SKM-1 (cell line): ENCODE data around the gene ELAVL3.
"Not testable (repeated sequence)": the region's sequence is repeated elsewhere in the genome, so short reads cannot be mapped to it uniquely, and the experiment has no call there.

Experiments used
- DNase-seq: peaks from one replicate; lab custom pipeline; 2025; ENCODE audit not compliant: unreplicated experiment; lab: John Stamatoyannopoulos, UW

Gene ELAVL3

DNA sequence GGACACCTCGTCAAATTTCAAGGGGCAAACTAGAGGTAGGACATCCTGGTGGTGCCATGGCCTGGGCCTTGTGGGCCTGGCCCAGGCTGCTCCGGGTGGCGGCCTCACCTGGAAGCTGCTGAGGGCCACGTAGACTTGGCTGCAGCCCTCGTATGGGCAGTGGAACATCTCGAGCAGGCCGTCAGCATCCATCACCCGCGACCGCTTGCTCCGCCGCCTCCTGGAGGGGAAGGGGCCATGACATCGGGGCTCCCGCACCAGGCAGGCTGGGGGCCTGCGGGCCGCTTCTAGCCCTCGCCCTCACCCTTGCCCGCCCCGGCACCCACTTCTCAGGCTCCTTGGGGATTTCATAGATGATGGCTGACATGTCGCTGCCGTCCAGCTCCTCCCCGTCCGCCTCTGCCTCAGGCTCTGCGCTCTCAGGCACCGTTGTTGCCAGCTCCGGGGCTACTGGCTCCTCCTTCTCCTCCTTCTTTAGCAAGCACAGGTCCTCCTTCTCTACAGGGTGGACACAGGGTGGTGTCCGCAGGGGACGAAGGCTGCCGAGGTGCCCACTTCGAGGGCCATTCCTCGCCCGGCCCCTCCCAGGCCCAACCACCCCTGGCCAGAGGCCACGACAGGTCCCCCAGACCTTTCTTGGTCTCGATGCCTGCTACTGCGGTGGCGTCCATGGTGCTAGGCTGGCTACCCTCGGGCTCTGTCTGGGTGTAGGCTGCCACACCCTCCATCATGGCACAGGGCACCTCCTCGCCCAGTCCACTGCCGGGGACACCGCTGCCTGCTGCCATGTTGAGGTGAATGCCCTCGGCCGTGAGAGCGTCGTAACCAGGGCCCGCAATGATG, 6.0 kb upstream of the ELAVL3 start:
- DNase-seq = no peak

DNA sequence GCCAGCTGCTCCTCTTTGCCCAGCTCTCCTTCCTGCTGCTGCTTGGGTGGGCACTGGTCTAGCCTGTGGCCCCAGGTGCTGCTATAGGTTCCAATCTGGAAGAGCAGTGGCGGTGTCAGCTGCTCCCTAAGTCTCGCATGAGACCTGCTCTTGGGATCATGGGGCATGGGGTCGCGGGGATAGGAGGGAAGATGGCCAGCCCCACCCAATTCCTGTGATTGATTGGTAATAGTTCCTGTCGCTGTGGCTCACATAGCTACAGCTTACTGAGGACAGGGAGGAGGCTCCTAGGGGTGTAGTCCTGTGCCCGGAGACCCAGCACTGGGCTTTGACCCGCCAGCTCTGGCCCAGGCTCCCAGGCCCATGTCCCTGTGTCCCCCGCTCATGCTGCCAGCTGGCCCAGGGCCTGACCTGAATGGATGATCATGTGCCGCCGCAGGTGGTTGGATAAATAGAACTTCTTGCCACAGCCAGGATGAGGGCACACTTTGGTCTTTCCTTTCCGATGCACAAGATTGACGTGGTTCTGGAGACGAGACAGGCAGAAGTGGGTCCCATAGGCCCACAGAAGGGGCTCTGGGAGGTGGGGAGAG, 4.5 kb upstream of the ELAVL3 start:
- no peak for DNase-seq

DNA sequence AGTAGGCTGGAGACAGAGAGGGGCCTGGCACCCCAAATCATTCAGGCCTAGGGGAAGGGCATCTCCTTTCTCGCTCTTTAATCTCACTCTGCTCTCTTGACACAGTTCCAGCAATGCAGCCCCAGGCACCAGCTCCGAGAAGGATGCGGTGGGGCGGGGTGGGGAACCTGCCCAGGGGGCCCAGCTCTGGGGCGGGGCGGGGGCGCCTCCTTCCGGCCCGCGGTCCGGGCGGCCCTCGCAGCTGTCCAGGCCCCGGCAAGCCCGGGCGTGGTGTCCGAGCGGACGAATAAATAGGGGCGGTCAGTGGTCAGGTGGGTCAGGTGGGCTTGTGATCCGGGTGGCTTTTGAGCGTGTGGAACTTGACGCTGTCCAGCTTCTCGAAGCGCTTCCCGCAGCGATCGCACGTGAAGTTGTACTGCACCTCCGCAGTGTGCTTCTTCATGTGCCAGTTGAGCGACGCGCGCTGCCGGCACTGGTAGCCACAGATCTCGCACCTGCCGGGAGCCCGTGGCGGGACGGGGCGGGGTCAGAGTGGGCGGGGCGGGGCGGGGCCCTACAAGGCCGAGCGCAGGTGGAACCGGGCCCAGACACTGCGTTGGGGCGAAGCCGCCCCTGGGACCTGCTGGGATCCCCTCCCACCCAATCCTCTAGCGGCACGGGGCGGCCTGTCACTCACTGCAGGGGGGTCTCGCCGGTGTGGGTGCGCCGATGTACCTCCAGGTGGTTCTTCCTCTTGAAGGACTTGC, 2.7 kb upstream of the ELAVL3 start:
- no peak for DNase-seq

DNA sequence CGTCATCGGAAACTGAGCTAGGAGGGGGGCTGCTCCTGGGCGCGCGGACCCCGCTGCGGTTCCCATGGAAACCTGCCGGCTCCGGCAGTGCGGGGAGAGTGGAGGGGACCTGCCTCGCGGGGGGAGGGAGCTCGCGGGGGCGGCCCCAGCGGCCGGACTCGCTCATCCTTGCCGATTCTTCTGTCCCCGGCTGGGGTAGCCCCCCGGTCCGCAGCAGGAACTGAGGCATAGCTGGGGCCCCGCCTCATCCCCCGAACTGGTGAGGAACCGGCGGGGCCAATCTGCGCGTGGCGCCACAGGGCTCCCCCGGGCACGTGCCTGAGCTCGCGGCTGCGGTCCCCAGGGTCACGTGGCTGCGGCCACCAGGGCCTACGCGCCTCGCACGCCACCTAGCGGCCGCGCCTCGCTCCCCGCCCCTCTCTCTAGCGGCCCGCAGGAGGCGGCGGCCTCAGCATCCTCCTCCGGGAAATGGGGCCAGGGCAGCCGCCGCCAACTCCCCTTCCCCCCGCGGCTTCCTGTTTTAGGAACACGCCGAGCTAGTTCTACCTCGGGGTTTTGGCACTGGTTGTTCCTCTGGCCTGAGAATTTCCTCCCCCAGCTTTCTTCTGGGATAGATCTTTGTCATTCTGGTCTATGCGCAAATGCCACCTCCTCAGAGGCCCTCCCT, 1.7 kb upstream of the ELAVL3 start:
- DNase-seq = peak; percentile 79

DNA sequence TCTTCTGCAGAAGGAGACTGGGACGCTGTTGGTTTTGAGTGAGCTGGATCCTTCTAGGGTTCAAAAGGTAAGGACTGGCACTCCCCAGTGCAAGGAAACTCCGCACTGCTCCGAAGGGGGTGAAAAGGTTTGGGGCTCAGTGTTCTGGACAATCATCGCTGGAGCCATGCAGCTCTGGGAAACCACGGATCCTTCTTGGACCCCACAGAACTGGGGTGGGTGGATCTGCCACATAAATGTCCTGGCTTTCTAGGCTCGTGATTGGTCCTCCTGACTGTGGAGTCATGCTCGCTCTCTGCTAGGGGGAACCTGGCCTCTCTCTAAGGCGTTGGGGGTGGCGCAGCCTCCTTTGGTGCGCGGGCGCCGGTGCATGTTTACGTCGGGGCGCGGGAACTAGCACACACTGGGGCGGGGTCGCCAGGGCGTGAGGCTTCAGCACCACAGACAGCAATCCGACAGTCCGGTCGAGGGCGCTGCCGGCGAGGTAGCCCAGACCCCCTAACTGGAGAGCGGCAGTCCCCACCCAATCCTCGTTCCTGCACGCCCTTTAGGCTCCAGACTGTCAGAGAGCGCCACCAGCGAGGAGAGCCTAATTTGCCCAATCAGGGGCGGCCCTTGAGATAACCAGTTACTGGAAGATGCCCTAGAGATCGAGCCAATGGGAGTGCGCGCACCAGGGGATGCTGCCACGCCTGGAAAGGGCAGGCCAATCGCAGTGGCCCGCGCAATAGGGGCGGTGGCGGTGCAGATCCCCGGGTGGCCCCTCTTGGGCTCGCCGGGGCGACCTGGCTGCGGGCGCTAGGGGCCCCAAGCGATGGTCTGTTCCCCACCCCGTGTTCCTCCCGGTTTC, 913 bp upstream of the ELAVL3 start:
- DNase-seq = peak; percentile 53

DNA sequence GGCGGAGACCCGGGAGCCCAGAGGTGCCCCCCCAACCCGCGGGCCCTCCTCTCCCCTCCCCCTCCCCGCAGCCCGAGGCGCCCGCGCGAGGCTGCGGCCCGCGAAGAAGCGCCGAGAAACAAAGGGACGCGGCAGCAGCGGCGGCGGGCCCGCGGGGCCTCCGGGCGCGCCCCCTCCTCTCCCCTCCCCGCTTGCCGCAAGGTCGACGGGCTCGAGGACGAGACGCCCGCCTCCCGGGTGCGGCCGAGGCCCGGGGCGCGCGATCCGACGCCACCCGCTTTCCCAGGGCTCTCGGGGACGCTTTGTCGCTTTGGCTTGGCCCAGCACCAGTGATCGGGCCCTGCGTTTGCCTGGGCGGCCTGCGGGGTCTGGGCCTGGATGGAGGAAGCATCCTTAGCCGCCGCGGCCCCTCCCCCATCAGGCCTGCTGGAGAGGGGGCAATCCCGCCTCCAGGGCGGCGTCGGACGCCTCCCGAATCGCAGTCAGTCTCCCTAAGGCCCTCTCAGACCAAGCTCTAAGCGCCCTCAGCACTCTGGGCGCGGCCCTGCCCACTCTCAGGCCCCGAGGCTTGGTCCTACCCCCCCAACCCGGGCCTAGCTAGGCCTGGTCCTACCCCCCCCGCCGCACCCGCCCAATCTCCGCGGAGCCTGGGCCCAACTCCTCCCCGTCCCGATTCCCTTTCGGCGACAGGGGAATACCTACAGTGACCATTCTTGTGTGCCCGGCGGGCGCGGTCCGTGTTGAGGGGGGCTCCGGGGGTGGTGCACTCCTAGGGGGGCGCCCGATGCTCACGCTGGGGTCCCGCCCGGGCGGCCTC, 740 bp downstream of the ELAVL3 start:
- no peak for DNase-seq

DNA sequence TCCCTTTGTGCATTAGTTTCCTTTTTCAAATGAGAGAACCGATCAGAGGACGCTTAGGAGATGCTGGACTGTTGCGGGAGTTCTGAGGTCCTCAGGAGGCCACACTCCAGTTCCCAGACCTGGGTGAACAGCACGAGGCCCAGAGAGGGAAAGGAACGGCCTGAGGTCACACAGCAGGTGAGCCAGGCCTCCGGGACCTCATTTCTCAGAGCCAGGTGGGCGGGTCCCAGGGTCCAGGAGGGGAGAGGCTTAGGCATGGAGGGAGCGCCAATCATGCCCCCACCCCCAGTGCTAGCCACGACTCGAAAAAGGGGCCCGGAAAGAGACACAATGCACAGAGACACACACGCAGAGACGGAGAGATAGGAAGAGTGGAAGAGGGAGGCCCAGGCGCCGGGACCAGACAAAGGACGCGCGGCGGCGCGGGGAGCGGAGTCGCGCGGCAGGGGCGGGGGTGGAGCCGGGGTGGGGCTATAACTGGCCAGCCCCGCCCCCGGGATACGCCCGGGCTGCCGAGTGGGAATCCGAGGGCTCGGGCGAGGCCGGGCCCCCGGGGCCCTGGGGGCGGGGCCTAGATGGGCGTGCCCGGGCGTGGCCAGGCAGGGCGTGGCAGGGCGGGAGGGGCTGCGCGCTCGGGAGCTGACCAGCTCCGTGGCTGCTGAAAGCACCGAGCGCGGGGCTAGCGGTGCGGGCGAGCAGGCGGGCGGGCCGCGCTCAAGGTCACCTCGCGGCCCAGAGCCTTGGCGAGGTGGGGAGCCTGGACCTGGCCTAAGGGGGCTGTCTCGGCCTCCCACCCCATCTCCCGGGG, 1.6 kb downstream of the ELAVL3 start:
- DNase-seq = no peak

DNA sequence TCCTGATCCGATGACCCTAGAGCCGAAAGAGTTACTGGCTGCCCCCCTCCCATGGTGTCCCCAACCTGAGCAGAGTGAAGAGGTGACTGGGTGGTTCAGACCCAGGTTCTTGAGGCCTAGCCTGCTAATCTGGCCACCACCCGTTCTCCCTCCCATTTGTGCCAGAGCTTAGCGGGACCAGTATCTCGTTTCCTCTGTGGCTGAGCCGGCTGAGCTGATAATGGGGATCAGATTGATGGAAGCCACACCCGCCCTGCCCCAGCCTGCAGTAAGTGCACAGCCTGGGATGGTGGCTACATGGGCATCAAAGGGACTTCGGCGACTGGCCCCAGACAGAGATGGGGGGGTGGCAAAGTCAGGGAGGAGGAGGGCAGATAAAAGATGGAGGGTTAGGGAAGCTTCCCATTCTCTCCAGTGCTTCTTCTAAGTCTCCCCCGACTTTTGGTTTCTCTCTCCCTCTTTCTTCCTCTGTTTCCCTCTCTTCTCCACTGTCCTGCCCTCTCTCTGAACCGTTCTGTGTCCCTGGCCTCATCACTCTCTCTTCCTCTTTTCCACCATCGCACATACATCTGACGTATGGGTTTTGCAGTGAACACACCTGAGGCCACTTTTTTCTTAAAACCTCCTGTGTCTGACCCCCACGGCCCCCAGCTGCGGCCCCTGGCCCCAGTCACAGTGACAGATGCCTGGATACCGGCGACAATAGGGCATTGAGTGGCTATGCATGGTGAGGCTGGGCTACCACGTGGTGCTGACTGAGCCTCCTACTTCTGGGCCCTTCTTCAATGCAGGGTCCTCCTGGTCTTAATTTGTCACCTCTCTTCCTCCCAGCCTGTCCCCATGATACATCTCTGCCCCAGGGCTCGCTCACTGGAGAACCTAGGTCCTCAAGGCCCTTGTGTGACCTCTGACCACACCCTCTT, 2.4 kb downstream of the ELAVL3 start:
- no peak for DNase-seq

DNA sequence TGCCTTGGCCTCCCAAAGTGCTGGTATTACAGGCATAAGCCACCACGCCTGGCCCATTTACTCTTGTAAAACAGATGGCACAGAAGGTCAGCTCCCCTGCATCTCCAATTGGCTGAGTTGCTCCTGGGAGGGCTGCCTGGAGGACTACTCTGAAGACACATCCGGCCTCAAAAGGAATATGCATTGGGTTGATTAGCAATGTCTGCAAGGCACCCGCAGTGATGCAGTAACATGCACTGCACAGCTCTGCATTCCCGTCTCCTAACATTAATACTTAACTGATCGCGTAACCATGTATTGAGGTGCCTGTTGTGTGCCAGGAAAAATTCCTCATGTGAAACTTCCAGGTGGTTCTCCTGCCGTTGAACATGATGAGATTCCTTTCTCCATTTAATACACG, 5.0 kb downstream of the ELAVL3 start:
- no peak for DNase-seq

DNA sequence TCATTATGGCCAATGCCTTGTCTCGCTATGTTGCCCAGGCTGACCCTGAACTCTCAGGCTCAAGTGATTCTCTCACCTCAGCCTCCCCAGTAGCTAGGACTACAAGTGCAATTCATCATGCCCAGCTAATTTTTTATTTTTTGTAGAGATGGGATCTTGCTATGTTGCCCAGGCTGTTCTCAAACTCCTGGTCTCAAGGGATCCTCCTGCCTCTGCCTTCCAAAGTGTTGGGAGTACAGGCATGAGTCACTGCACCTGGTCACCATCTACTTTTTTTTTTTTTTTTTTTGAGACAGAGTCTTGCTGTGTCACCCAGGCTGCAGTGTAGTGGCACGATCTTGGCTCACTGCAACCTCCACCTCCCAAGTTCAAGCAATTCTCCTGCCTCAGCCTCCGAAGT, 5.5 kb downstream of the ELAVL3 start:
- DNase-seq = not testable (repeated sequence)

DNA sequence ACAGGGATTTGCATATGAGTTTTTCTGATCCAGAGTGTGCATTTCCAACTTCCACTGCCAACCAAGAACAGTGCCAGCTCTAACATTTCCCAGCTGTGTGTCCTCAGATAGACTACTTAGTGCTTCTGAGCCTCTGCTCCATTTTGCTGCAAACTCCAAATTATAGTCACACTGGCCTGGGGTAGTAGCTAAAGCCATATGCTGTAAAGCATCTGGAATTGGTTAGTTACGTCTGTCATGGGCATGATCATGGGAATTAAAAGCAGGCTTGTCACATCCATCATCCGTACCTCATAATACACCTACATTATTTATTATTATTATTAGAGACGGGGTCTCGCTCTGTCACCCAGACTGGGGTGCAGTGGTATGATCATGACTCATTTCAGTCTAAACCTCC, 7.1 kb downstream of the ELAVL3 start:
- DNase-seq = no peak

DNA sequence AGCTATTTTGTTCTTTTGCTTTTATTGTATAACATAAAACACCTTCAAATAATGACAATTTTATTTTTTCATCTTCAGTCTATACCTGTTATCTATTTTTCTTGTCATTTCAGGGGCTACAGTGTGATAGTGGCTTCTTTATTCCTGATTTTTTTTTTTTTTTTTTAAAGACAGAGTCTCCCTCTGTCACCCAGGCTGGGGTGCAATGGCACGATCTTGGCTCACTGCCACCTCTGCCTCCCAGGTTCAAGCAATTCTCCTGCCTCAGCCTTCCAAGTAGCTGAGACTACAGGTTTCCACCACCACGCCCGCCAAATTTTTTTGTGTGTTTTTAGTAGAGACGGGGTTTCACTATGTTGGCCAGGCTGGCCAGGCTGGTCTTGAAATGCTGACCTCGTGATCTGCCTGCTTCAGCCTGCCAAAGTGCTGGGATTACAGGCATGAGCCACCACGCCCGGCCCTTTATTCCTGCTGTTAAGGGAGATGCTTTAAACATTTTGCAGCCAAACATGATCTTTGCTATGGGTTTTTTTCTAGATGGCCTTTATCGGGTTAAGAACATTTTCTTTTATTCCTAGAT, 12.5 kb downstream of the ELAVL3 start:
- DNase-seq = not testable (repeated sequence)

DNA sequence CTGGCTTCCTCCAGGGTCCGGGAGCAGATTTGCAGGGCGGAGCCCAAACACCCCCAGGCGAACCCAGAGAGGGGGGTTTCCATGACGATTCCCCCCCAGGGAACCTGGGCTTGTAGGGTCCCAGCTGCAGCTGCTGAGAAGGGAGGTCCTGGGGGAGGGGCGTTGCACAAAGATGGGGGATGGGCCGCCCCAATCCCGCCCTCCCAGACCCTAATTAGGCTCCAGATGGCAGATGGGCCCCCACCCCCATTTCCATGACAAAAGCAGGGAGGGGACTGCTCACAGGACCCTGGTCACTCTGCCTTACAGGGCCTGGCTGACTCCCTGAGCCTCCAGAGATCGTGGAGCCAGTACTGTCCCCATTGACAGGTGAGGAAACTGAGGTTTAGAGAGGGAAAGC, 15.2 kb downstream of the ELAVL3 start:
- no peak for DNase-seq

DNA sequence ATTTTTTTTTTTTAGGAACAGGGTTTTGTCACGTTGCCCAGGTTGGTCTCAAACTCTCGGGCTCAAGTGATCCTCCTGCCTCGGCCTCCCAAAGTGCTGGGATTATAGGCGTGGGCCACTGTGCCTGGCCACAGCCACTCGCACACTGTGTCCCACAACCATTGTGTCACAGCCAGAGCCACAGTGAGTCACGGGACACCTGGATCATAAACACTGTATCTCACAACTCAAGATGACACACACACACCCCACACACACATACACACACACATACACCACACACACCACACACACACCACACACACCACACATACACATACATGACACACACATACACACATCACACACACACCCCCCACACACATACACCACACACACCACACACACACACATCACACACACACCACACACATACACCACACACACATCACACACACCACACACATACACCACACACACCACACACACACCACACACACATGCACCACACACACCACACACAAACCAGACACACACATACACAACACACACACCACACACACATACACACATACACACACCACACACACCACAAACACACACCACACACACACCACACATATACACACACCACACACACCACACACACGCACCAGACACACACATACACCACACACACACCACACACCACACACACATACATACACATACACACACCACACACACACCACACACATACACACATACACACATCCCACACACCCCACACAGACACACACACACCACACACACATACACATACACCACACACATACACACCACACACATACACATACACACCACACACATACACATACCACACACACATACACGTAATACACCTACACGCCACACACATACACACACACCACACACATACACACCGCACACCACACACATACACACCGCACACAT, 16.2 kb downstream of the ELAVL3 start:
- no peak for DNase-seq

DNA sequence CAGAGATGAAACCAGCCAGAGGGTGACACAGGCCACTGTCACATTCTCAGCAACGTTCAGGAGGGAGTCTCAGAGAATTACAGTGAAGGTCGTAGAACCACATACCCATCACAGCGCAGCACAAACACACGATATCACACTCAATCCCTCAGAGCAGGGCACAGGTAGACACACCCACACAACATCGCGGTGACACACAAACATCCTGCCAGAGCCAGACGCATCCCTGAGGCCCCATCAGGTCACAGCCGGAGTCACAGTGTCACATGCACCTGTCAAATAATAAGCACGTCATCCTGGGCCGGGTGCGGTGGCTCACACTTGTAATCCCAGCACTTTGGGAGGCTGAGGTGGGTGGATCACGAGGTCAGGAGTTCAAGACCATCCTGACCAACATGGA, 17.5 kb downstream of the ELAVL3 start:
- no peak for DNase-seq

DNA sequence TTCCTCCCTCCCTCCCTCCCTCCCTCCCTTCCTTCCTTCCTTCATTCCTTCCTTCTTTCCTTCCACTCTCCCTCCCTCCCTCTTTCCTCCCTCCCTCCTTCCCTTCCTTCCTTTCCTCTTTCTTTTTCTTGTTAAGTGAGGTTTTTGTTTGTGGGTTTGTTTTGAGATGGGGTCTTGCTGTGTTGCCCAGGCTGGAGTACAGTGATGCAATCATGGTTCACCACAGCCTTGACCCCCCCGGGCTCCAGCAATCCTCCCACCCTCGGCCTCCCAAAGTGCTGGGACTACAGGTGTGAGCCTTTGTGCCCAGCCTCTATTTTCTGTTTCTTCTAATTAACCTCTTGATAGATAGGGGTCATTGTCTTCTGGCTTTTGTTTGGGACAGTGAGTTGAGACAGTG, 19.4 kb downstream of the ELAVL3 start:
- no peak for DNase-seq
